Coronary artery (tissue), 2 donors: ENCODE measurements around the gene PPARG.

ENCODE experiments used
- DNase-seq: peaks from one replicate; pipeline ENCODE4 v3.0.0-alpha.2; 2017; ENCODE audit warnings: low spot score
- H3K27ac ChIP-seq, 2 donors: fragments of 200-600 bp; sonication (generic); one replicate each; pipeline ENCODE4 v1.5.1; 2016 to 2019
- H3K4me3 ChIP-seq: fragments of 200-600 bp; sonication (generic); 2 replicates; pipeline ENCODE4 v1.5.1; 2016; ENCODE audit warnings: mild to moderate bottlenecking, moderate library complexity
- CTCF ChIP-seq: fragments of 200-600 bp; sonication (generic); IDR thresholded peaks from one replicate; pipeline ENCODE4 v1.5.1; 2019; ENCODE audit warnings: antibody characterized with exemption

Gene PPARG

DNA sequence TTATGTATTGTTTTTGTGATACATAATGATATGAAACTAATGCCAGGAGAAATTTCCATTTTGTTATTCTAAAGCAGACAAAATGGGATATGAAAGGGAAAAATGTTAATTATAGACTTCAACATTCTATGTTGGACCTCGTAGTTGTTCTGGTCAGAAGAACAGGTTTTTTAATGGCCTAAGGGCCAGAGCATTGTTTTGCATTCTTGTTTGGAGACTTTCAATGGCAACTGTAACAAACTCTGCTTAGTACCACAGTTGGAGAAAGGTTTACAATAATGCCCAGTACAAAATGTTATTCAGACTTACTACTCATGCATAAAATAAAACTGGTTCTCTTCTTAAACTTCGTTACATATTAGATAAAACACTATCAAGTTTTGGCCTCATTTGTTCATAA is 12.2 kb downstream of the PPARG start:
- no peak for DNase-seq
- no peak overlapping the region for H3K4me3 ChIP-seq
- H3K27ac ChIP-seq, result no peak overlapping the region
- no peak for TF ChIP-seq CTCF

- TF ChIP-seq CTCF, result no peak
- no peak overlapping the region for H3K27ac ChIP-seq
- H3K4me3 ChIP-seq, result no peak overlapping the region
- DNase-seq, result no peak
These were observed 12.6 kb downstream of the PPARG start for GRCh38 chr3:12301513-12301912.

GRCh38 chr3:12302564-12302963 is 13.7 kb downstream of the PPARG start:
- DNase-seq, result no peak
- H3K27ac ChIP-seq, result no peak overlapping the region
- H3K4me3 ChIP-seq, result no peak overlapping the region
- no peak for TF ChIP-seq CTCF

DNA sequence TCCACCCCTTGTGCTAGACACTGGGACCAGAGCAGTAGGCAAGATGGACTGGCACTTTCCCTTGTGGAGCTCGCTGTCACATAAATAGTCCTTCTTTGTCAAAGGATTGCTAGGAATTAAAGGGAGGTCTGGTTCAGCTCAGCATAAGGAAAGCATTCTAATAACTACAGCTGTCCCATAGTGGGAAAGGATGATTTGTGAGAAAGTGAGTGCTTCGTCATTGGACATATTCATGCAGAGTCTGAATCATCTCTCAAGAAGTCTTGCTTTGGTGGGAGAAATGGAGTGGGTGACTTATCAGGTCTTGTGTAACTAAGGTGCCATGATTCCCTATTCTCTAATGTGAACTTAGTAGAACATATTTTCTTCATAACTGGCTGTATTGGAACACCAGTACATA is 14.7 kb downstream of the PPARG start:
- TF ChIP-seq CTCF, result no peak
- Histone ChIP-seq H3K4me3 (no peak overlapping the region), H3K27ac (no peak overlapping the region)
- DNase-seq, result no peak

DNA sequence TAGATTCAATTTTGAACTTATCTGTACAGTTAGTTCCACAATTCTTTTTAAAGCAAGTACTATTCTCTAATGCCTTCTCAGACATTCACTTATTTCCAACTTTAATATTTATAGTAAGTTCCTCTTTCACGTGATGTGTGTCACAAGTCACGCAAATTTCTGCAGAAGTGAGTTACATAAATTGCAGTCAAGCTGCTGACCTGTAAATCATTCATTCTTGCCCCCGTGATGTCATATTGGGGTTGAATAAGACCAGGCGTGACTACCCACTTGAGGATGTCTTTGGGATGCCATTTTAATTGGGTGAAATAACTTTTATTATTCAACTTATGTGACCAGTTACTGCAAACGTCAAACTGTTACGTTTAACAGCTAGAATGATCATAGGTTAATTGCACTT is 15.1 kb downstream of the PPARG start:
- TF ChIP-seq CTCF, result no peak
- Histone ChIP-seq H3K4me3 (no peak overlapping the region), H3K27ac (no peak overlapping the region)
- no peak for DNase-seq

DNA sequence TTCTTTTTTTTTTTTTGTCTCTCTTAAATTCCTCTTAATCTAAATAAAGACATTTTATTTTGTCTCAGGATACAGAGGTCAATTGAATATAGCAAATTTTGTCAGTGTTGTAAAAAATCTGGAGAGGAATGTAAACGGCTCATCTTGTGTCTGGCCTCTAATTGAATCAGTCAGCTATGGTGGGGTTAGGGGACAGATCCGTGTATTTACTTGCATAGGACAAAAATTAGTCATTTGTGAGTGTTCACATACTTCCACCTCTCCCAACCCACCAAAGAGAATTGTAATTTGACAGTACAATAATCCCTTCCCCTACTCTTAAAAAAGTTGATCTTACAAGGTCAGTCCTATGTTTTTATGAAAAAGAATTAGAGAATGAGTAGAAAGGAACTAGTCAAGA is 18.3 kb downstream of the PPARG start:
- TF ChIP-seq CTCF, result no peak
- Histone ChIP-seq H3K4me3 (no peak overlapping the region), H3K27ac (no peak overlapping the region)
- DNase-seq, result no peak

GRCh38 chr3:12308517-12308916 is 19.6 kb downstream of the PPARG start:
- H3K4me3 ChIP-seq, result no peak overlapping the region
- TF ChIP-seq CTCF, result no peak
- DNase-seq, result no peak
- H3K27ac ChIP-seq, result no peak overlapping the region
